H4 (cell line): ENCODE results near the gene ACTL8. TPM values are rescaled to one million over a fixed set of nuclear protein-coding genes. Genes with fewer than 3 reads are reported as not detected.

Experiments used
- DNase-seq: peaks from one replicate; pipeline ENCODE4 v3.0.0-alpha.2; 2015; ENCODE audit warnings: low spot score
- total RNA-seq: library from RNA; depleted of rRNA; stranded (reverse); fragments of >200 nt; shearing (Covaris generic); gene quantifications from 2 replicates; pipeline ENCODE4 v1.2.3, GENCODE V29; 2014; rRNA removed

Gene ACTL8
- total RNA-seq, 1 experiment from 2014 or later = 0.06 TPM

DNA sequence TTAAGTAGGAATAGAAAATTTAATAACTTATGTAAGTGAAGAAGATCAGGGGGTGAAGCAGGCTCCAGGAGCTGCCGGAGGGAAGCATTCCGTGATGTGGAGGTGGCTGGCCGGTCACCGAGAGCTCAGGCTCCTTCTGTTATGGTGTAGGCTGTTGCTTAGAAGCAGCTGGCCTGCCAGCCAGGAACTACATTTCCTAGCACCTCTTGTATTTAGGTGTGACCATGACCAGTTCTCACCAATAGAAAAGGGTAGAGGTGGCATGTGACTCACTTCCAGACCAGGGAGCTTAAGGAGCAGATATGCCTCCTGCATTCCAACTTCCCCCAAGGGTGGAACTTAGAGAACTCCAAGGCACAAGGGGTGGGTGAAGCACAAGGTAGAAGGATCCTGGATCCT, 120.7 kb downstream of the ACTL8 start:
- peak; percentile 34 for DNase-seq

Other genes starting within 250 kb of the ACTL8 start
- gene ARHGEF10L, start 215.6 kb upstream of the ACTL8 start, total RNA-seq = 2.6 and 4.1 TPM in 2 replicates